Osteocyte (in vitro differentiated cells): Measurements from ENCODE around the gene U2SURP. TPM values are rescaled to one million over a fixed set of nuclear protein-coding genes. Genes with fewer than 3 reads are reported as not detected.

Experiments
- DNase-seq: peaks from one replicate; pipeline ENCODE4 v3.0.0; 2021; ENCODE audit warnings: mixed read lengths; ENCODE audit not compliant: unreplicated experiment; ENCODE audit errors: extremely low spot score
- H3K27ac Mint-ChIP-seq: one replicate; pipeline ENCODE4 v1.8.0; 2021; ENCODE audit warnings: mild to moderate bottlenecking, mixed read lengths; ENCODE audit not compliant: unreplicated experiment
- H3K27me3 Mint-ChIP-seq: one replicate; pipeline ENCODE4 v1.8.0; 2021; ENCODE audit warnings: mixed read lengths; ENCODE audit not compliant: unreplicated experiment
- H3K36me3 Mint-ChIP-seq: one replicate; pipeline ENCODE4 v1.8.0; 2021; ENCODE audit warnings: mixed read lengths; ENCODE audit not compliant: unreplicated experiment
- H3K4me1 Mint-ChIP-seq: one replicate; pipeline ENCODE4 v1.8.0; 2021; ENCODE audit warnings: mixed read lengths; ENCODE audit not compliant: unreplicated experiment
- H3K4me3 Mint-ChIP-seq: one replicate; pipeline ENCODE4 v1.8.0; 2021; ENCODE audit warnings: mild to moderate bottlenecking, moderate library complexity, mixed read lengths; ENCODE audit not compliant: unreplicated experiment
- H3K9me3 Mint-ChIP-seq: one replicate; pipeline ENCODE4 v1.8.0; 2021; ENCODE audit warnings: mixed read lengths; ENCODE audit not compliant: unreplicated experiment
- CTCF ChIP-seq: fragments of 200-600 bp; sonication (generic); IDR thresholded peaks from 2 replicates; pipeline ENCODE4 v1.5.0; 2021; ENCODE audit warnings: antibody characterized with exemption, mild to moderate bottlenecking, moderate library complexity
- total RNA-seq: library from RNA; stranded (reverse); gene quantifications from 2 replicates; pipeline ENCODE4 v1.2.1, GENCODE V29; 2021

The U2SURP gene
- total RNA-seq, 1 donor from 2014 or later, result 88.8 TPM

- peaks cover 13% of the 10 kb centered on the region for H3K9me3 Mint-ChIP-seq
- H3K36me3 Mint-ChIP-seq, result peaks cover 11% of the 10 kb centered on the region
- peaks cover 13% of the 10 kb centered on the region for H3K4me1 Mint-ChIP-seq
- no peak overlapping the region for H3K27ac Mint-ChIP-seq
- no peak for TF ChIP-seq CTCF
- peaks cover 20% of the 10 kb centered on the region for H3K27me3 Mint-ChIP-seq
- no peak overlapping the region for H3K4me3 Mint-ChIP-seq
- DNase-seq, result no peak
Observed at GRCh38 chr3:143101792-143102381, 100.5 kb downstream of the U2SURP start.

- no peak overlapping the region for H3K4me3 Mint-ChIP-seq
- no peak overlapping the region for H3K27ac Mint-ChIP-seq
- H3K4me1 Mint-ChIP-seq, result peaks cover 13% of the 10 kb centered on the region
- no peak for TF ChIP-seq CTCF
- H3K9me3 Mint-ChIP-seq, result peaks cover 13% of the 10 kb centered on the region
- DNase-seq, result no peak
- H3K27me3 Mint-ChIP-seq, result peaks cover 16% of the 10 kb centered on the region
- H3K36me3 Mint-ChIP-seq, result peaks cover 11% of the 10 kb centered on the region
Observed at GRCh38 chr3:143103652-143104051, 102.3 kb downstream of the U2SURP start.

GRCh38 chr3:143105170-143105569 lies 103.8 kb downstream of the U2SURP start:
- peaks cover 13% of the 10 kb centered on the region for H3K9me3 Mint-ChIP-seq
- H3K27me3 Mint-ChIP-seq, result peaks cover 11% of the 10 kb centered on the region
- no peak for DNase-seq
- H3K36me3 Mint-ChIP-seq, result peaks cover 11% of the 10 kb centered on the region
- H3K4me1 Mint-ChIP-seq, result peaks cover 6% of the 10 kb centered on the region
- TF ChIP-seq CTCF, result no peak
- H3K27ac Mint-ChIP-seq, result no peak overlapping the region
- no peak overlapping the region for H3K4me3 Mint-ChIP-seq

- Mint-ChIP-seq H3K27ac (no peak overlapping the region), H3K36me3 (peaks cover 10% of the 10 kb centered on the region), H3K9me3 (peaks cover 5% of the 10 kb centered on the region), H3K27me3 (peaks cover 12% of the 10 kb centered on the region), H3K4me3 (no peak overlapping the region), H3K4me1 (peaks cover 6% of the 10 kb centered on the region)
- no peak for TF ChIP-seq CTCF
- DNase-seq, result no peak
Observed at GRCh38 chr3:143109861-143110260, 108.5 kb downstream of the U2SURP start.

Other genes with a start within 250 kb of the U2SURP start
- 3.8 and 4.0 TPM in 2 replicates for gene PCOLCE2, start 112.5 kb upstream of the U2SURP start, total RNA-seq
- not detected in 2 replicates for gene PAQR9, start 37.9 kb upstream of the U2SURP start, total RNA-seq
- gene CHST2, start 118.2 kb downstream of the U2SURP start, total RNA-seq, result 41.6 and 44.5 TPM in 2 replicates